GM12878 (cell line): ENCODE data around the gene TNF. TPM values are rescaled to one million over a fixed set of nuclear protein-coding genes. Genes with fewer than 3 reads are reported as not detected.

Source experiments
- ATAC-seq: fragments of 200-7000 bp; cut with Tn5 transposase; 3 replicates; pipeline ENCODE4 v1.9.1; 2020; ENCODE audit warnings: mild to moderate bottlenecking, moderate library complexity
- BruUV-seq: library from RNA; stranded (reverse); fragments of 400-500 nt; replicated peaks from 2 replicates; lab custom pipeline; 2021; lab: Mats Ljungman, UMichigan
- CTCF ChIA-PET: fragments of 300-600 bp; sonication (Branson Sonifier 250); formaldehyde crosslinking; extraction: SDS; loops from one replicate; lab custom pipeline; 2021; ENCODE audit warnings: inconsistent platforms; lab: Yijun Ruan, JAX
- POLR2A ChIA-PET: fragments of 350-600 bp; formaldehyde crosslinking; extraction: SDS; loops from one replicate; lab custom pipeline; 2021; ENCODE audit warnings: inconsistent platforms; lab: Charles Lee
- RAD21 ChIA-PET: fragments of 300-600 bp; sonication (Branson Sonifier 250); formaldehyde crosslinking; loops from one replicate; lab custom pipeline; 2023; ENCODE audit warnings: antibody characterized with exemption; ENCODE audit not compliant: unreplicated experiment; lab: Charles Lee
- SMC1A ChIA-PET: fragments of 300-600 bp; sonication (Branson Sonifier 250); formaldehyde crosslinking; loops from one replicate; lab custom pipeline; 2023; ENCODE audit not compliant: unreplicated experiment, uncharacterized antibody; lab: Charles Lee
- DNase-seq: peaks from one replicate; pipeline ENCODE4 v3.0.0-alpha.2; 2011; ENCODE audit warnings: low read depth, low spot score
- FAIRE-seq: peaks from 3 replicates; lab custom pipeline; 2011; peaks lifted over from hg19 to GRCh38; lab: Jason Lieb, UNC
- H2AFZ ChIP-seq: 2 replicates; pipeline ENCODE4 v1.6.0; 2011; ENCODE audit warnings: low read depth, low read length, control low read depth; ENCODE audit not compliant: control insufficient read depth
- H3K27ac ChIP-seq: 2 replicates; pipeline ENCODE4 v1.5.1; 2011; ENCODE audit warnings: control low read depth; ENCODE audit not compliant: control insufficient read depth, insufficient read depth
- H3K27me3 ChIP-seq, 2 experiments: replicated peaks in 1 of 2; 2 replicates each; pipeline versions ENCODE4 v1.6.0 to v1.6.1; 2011; ENCODE audit warnings: low read length in 1 of 2; ENCODE audit not compliant: control insufficient read depth in 2 of 2, insufficient read depth in 2 of 2
- H3K36me3 ChIP-seq, 2 experiments: 2 replicates each; pipeline ENCODE4 v1.5.1; 2011; ENCODE audit warnings: low read length in 1 of 2; ENCODE audit not compliant: control insufficient read depth in 2 of 2, insufficient read depth in 2 of 2
- H3K4me1 ChIP-seq: 2 replicates; pipeline ENCODE4 v1.6.1; 2011; ENCODE audit warnings: mild to moderate bottlenecking, low read length, moderate library complexity, mixed read lengths; ENCODE audit not compliant: control insufficient read depth, insufficient read depth
- H3K4me2 ChIP-seq: 2 replicates; pipeline ENCODE4 v1.6.0; 2011; ENCODE audit warnings: control low read depth; ENCODE audit not compliant: control insufficient read depth, insufficient read depth
- H3K4me3 ChIP-seq: fragments of 200-600 bp; sonication (generic); 2 replicates; pipeline ENCODE4 v1.5.1; 2016
- H3K79me2 ChIP-seq: 2 replicates; pipeline ENCODE4 v1.6.0; 2011; ENCODE audit warnings: low read length; ENCODE audit not compliant: control insufficient read depth, insufficient read depth
- H3K9ac ChIP-seq: 2 replicates; pipeline ENCODE4 v1.8.0; 2011; ENCODE audit warnings: low read length, control low read depth, mixed read lengths; ENCODE audit not compliant: control insufficient read depth, insufficient read depth
- H3K9me3 ChIP-seq: replicated peaks from 3 replicates; pipeline ENCODE4 v1.5.1; 2011; ENCODE audit warnings: mild to moderate bottlenecking, low read length; ENCODE audit not compliant: control insufficient read depth, insufficient read depth
- H4K20me1 ChIP-seq: 2 replicates; pipeline ENCODE4 v1.6.0; 2011; ENCODE audit not compliant: control insufficient read depth, insufficient read depth
- DPF2 ChIP-seq: fragments of 450-650 bp; IDR thresholded peaks from 2 replicates; pipeline ENCODE4 v1.6.1; 2017; ENCODE audit warnings: mild to moderate bottlenecking
- HDAC6 ChIP-seq: fragments of 200-600 bp; sonication (generic); IDR thresholded peaks from one replicate; pipeline ENCODE4 v1.8.0; 2017; ENCODE audit warnings: antibody characterized with exemption; ENCODE audit not compliant: unreplicated experiment
- KLF5 ChIP-seq: fragments of 450-650 bp; IDR thresholded peaks from 2 replicates; pipeline ENCODE4 v1.6.1; 2014; ENCODE audit warnings: mild to moderate bottlenecking; ENCODE audit not compliant: partially characterized antibody
- MEF2B ChIP-seq: fragments of 450-650 bp; IDR thresholded peaks from 2 replicates; pipeline ENCODE4 v1.6.1; 2018; ENCODE audit warnings: mild to moderate bottlenecking, moderate library complexity; ENCODE audit not compliant: partially characterized antibody, poor library complexity, severe bottlenecking
- NKRF ChIP-seq: fragments of 450-650 bp; conservative IDR thresholded peaks from 2 replicates; pipeline ENCODE4 v1.6.1; 2017; ENCODE audit warnings: mild to moderate bottlenecking, moderate library complexity
- POLR2AphosphoS2 ChIP-seq: IDR thresholded peaks from 2 replicates; pipeline ENCODE4 v1.6.1; 2011; ENCODE audit warnings: low read depth, mild to moderate bottlenecking, low read length, improper control_type of control experiment, moderate library complexity
- POLR2AphosphoS5 ChIP-seq: IDR thresholded peaks from 2 replicates; pipeline ENCODE4 v1.6.1; 2011; ENCODE audit warnings: mild to moderate bottlenecking, low read length, inconsistent platforms
- SMARCA5 ChIP-seq: fragments of 450-650 bp; IDR thresholded peaks from 2 replicates; pipeline ENCODE4 v1.6.1; 2017; ENCODE audit warnings: mild to moderate bottlenecking
- SRF ChIP-seq, 2 experiments: IDR thresholded peaks; 2 replicates each; pipeline ENCODE4 v1.6.1; 2011; ENCODE audit warnings: low read depth in 2 of 2, low read length in 2 of 2, mild to moderate bottlenecking in 1 of 2, moderate library complexity in 1 of 2
- SUZ12 ChIP-seq: fragments of 200-600 bp; sonication (generic); IDR thresholded peaks from one replicate; pipeline ENCODE4 v1.6.1; 2018; ENCODE audit warnings: antibody characterized with exemption, mild to moderate bottlenecking; ENCODE audit not compliant: unreplicated experiment
- TAF1 ChIP-seq: IDR thresholded peaks from 2 replicates; pipeline ENCODE4 v1.6.1; 2011; ENCODE audit warnings: mild to moderate bottlenecking, low read depth, low read length, borderline replicate concordance
- WRNIP1 ChIP-seq: IDR thresholded peaks from 2 replicates; pipeline ENCODE4 v1.6.1; 2011; ENCODE audit warnings: low read depth, low read length, improper control_type of control experiment, borderline replicate concordance
- whole genome bisulfite sequencing: methylation state at CpG from one replicate; pipeline ENCODE4 v1.1.6; 2016; ENCODE audit warnings: low lambda C conversion rate; ENCODE audit not compliant: insufficient replicate concordance, insufficient coverage; ENCODE audit errors: missing lambda C conversion rate; 5-methylcytosine and 5-hydroxymethylcytosine counted together
- in situ Hi-C: fragments of 300-500 bp; cut with MboI; formaldehyde crosslinking; loops from 9 replicates; pipeline ENCODE4 v1.14.3; 2018; ENCODE audit warnings: mixed read lengths
- intact Hi-C: fragments of 100-400 bp; cut with micrococcal nuclease; formaldehyde crosslinking; loops from one replicate; pipeline ENCODE4 v1.14.2; 2022; ENCODE audit not compliant: unreplicated experiment
- polyA plus RNA-seq, 11 experiments: library from polyadenylated mRNA; depleted of rRNA in 4 of 11; unstranded in 6 of 11; stranded (reverse) in 5 of 11; fragments of >200 nt; fragmentation: Nextera tagmentation in 4 of 11; fragmentation: Illumina TruSeq in 1 of 11; extraction: Ambion mirVana in 4 of 11; extraction: Trizol in 1 of 11; gene quantifications; 1 replicate in 1 of 11; 2 replicates in 10 of 11; pipeline versions ENCODE4 v1.2.1 to v1.2.3, GENCODE V29; 2011 to 2016; ENCODE audit warnings: inconsistent platforms in 2 of 11, missing spikeins in 2 of 11, low read depth in 1 of 11
- total RNA-seq, 4 experiments: library from RNA; depleted of rRNA in 3 of 4; stranded (reverse); fragments of >200 nt in 3 of 4; fragmentation: Illumina TruSeq in 1 of 4; extraction: Trizol in 1 of 4; gene quantifications; 2 replicates each; pipeline versions ENCODE4 v1.2.1 to v1.2.3, GENCODE V29; 2013 to 2021

The TNF gene
- total and polyA plus RNA-seq, 10 of the 15 experiments (the other 5 are each of a cell fraction or from before 2014, with no cell fraction given) = 18.0 to 94.8 (median 61.9) TPM

- H2AFZ ChIP-seq = no peak overlapping the region
- RAD21 ChIA-PET = interaction anchor here (0.7 kb wide), 1 partner anchor 182 kb away, joined by 3 read pairs; no protein-coding TSS in a partner anchor
These were observed 32.0 kb downstream of the TNF start for GRCh38 chr6:31607317-31607716.

GRCh38 chr6:31609519-31610406 lies 34.4 kb downstream of the TNF start:
- Histone ChIP-seq H3K27ac (no peak overlapping the region), H3K27me3 (no peaks in the 10 kb centered on the region), H3K79me2 (no peaks in the 10 kb centered on the region), H3K9ac (no peak overlapping the region), H4K20me1 (no peaks in the 10 kb centered on the region), H3K36me3 (no peaks in the 10 kb centered on the region), H3K9me3 (no peaks in the 10 kb centered on the region), H3K4me2 (no peak overlapping the region), H3K4me3 (no peak overlapping the region), H3K4me1 (peaks cover 8% of the 10 kb centered on the region), H2AFZ (no peak overlapping the region)
- SMC1A ChIA-PET = interaction anchor here (0.6 to 9.6 kb wide), 6 partner anchors 10 to 59 kb away, joined by 3 to 78 read pairs (median 5); partner anchors contain the start of gene C6orf47
- no peak for DNase-seq
- WGBS = 57% methylated on average over 8 of the region's 8 CpGs
- RAD21 ChIA-PET = interaction anchor here (1.3 kb wide), 2 partner anchors 11 to 58 kb away, joined by 3 to 4 read pairs; no protein-coding TSS in a partner anchor
- in situ Hi-C loops (no loop called here), intact Hi-C loops (no loop called here)
- no TSS peak for BruUV-seq
- POLR2A ChIA-PET = interaction anchor here (0.6 to 1.4 kb wide), 5 partner anchors 12 to 65 kb away, joined by 3 to 5 read pairs (median 4); partner anchors contain the start of gene BAG6
- no peak for FAIRE-seq
- CTCF ChIA-PET = interaction anchor here (0.6 to 10.5 kb wide), 6 partner anchors 11 to 300 kb away, joined by 3 to 95 read pairs (median 4); no protein-coding TSS in a partner anchor
- ATAC-seq = no peak
- TF ChIP-seq TAF1 (no peak), NKRF (no peak), DPF2 (no peak), WRNIP1 (no peak), POLR2AphosphoS2 (no peak), SMARCA5 (no peak), SUZ12 (no peak), KLF5 (no peak), HDAC6 (no peak)

More at GRCh38 chr6:31607317-31607716, 32.0 kb downstream of the TNF start:
- WGBS = 50% methylated on average over 1 of the region's 1 CpG
- FAIRE-seq = no peak
- SMC1A ChIA-PET = interaction anchor here (0.9 to 1.3 kb wide), 3 partner anchors 9 to 16 kb away, joined by 3 to 6 read pairs (median 3); no protein-coding TSS in a partner anchor
- no peak overlapping the region for H3K4me3 ChIP-seq
- intact Hi-C loops = no loop called here
- H3K9ac ChIP-seq = no peak overlapping the region
- no peak overlapping the region for H3K4me2 ChIP-seq
- POLR2A ChIA-PET = interaction anchor here (0.7 to 1.5 kb wide), 7 partner anchors 9 to 238 kb away, joined by 3 to 6 read pairs (median 4); partner anchors contain the start of gene GPANK1
- no TSS peak for BruUV-seq
- H3K9me3 ChIP-seq = no peaks in the 10 kb centered on the region
- in situ Hi-C loops = no loop called here
- CTCF ChIA-PET = interaction anchor here (1.1 to 2.1 kb wide), 2 partner anchors 10 to 57 kb away, joined by 3 to 10 read pairs; no protein-coding TSS in a partner anchor
- no peaks in the 10 kb centered on the region for H3K27me3 ChIP-seq
- TF ChIP-seq POLR2AphosphoS5 = no peak
- TF ChIP-seq SUZ12 = no peak
- no peak for TF ChIP-seq SRF (IDR thresholded peaks at IDR 0.05; ENCODE audit: low read depth in 2 of 2, low read length in 2 of 2)
- no peak for TF ChIP-seq MEF2B
- TF ChIP-seq, all 136 proteins: peak for 0
- no peak for ATAC-seq
- H3K79me2 ChIP-seq = no peaks in the 10 kb centered on the region
- H4K20me1 ChIP-seq = no peaks in the 10 kb centered on the region
- H3K4me1 ChIP-seq = no peaks in the 10 kb centered on the region
- DNase-seq = no peak
- no peak overlapping the region for H3K27ac ChIP-seq
- no peaks in the 10 kb centered on the region for H3K36me3 ChIP-seq
